Right lobe of liver (tissue), 6 donors: Measurements from ENCODE around the gene PDZRN4. TPM values are rescaled to one million over a fixed set of nuclear protein-coding genes. Genes with fewer than 3 reads are reported as not detected.

Experiments
- ATAC-seq, 4 donors: fragments of 200-7000 bp; cut with Tn5 transposase; one replicate each; pipeline ENCODE4 v1.9.1; 2020; ENCODE audit warnings: mild to moderate bottlenecking in 4 of 4, moderate library complexity in 4 of 4
- DNase-seq, 3 donors: peaks; one replicate each; pipeline ENCODE4 v3.0.0-alpha.2; 2020
- H3K27ac ChIP-seq, 3 donors: fragments of 200-600 bp; one replicate each; pipeline ENCODE4 v1.8.0; 2022
- H3K27me3 ChIP-seq, 2 donors: fragments of 200-600 bp; one replicate each; pipeline ENCODE4 v1.8.0; 2022
- H3K36me3 ChIP-seq, 4 donors: fragments of 200-600 bp; sonication (generic) in 1 of 4; one replicate each; pipeline versions ENCODE4 v1.5.1 to v1.8.0; 2017 to 2022; ENCODE audit warnings: control low read depth in 1 of 4
- H3K4me1 ChIP-seq, 4 donors: fragments of 200-600 bp; sonication (generic) in 1 of 4; one replicate each; pipeline versions ENCODE4 v1.5.1 to v1.8.0; 2017 to 2022; ENCODE audit warnings: control low read depth in 1 of 4
- H3K4me3 ChIP-seq, 3 donors: fragments of 200-600 bp; one replicate each; pipeline ENCODE4 v1.8.0; 2022
- H3K9me3 ChIP-seq, 4 donors: fragments of 200-600 bp; sonication (generic) in 1 of 4; one replicate each; pipeline versions ENCODE4 v1.5.1 to v1.8.0; 2017 to 2022; ENCODE audit warnings: control low read depth in 1 of 4
- POLR2A ChIP-seq: fragments of 450-650 bp; IDR thresholded peaks from one replicate; pipeline ENCODE4 v1.6.1; 2017; ENCODE audit warnings: antibody characterized with exemption, mild to moderate bottlenecking
- WGBS: methylation state at CpG from one replicate; pipeline ENCODE4 v1.1.6; 2018; ENCODE audit warnings: low coverage, low lambda C conversion rate; ENCODE audit not compliant: insufficient coverage; ENCODE audit errors: missing lambda C conversion rate; 5-methylcytosine and 5-hydroxymethylcytosine counted together
- intact Hi-C, 2 donors: fragments of 100-400 bp; cut with DNase I; formaldehyde crosslinking; loops; one replicate each; pipeline versions ENCODE4 v1.11.2 to v1.14.1; 2022
- total RNA-seq, 6 experiments: library from RNA; depleted of rRNA in 2 of 6; stranded (reverse); fragments of >200 nt in 2 of 6; fragmentation: NEBNext Ultra II Directional in 3 of 6; extraction: Animal tissue kit (Norgen Biotek cat#: 25700) in 3 of 6; gene quantifications; one replicate each; pipeline versions ENCODE4 v1.1.0 to v1.2.4, GENCODE V29; 2016 to 2023
- TF ChIP-seq, protein P1 (sequence below), 4 donors: fragments of 200-600 bp in 3 of 4; fragments of 450-650 bp in 1 of 4; IDR thresholded peaks; one replicate each; pipeline versions ENCODE4 v1.5.1 to v1.8.0; 2016 to 2022; ENCODE audit warnings: antibody characterized with exemption in 4 of 4, mild to moderate bottlenecking in 2 of 4
- donor health status: DM: no; HTN: yes; CAD: no.
- donor health status: DM: no; HTN: no; CAD: no.
- donor health status: DM: no; HTN: no; CAD: no.
- donor health status: DM: no; HTN: yes; CAD: no.
- donor health status: DM: no; HTN: yes; CAD: no.

The PDZRN4 gene
- total RNA-seq, 6 experiments from 2014 or later: 0.12 to 0.49 (median 0.42) TPM; not detected in 1

DNA sequence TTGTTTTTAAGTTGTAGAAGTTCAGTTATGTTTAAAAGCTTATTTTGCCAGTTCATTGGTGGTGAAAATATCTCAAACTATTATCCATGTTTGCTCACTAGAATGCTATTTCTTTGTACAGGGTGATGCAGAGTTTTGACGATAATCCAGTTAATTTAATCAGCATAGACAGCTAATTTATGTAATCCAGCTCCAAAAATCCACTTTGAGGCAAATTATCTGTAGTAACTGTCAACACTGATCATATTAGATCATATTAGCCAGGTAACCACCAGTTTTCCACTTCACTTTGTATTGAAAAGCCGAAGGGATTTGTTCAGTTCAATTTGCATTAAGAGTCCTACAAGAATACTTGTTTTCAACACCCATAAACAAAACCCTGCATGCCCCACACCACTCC lies 378.6 kb downstream of the PDZRN4 start:
- ATAC-seq (no peak), DNase-seq (no peak)
- intact Hi-C loops: no loop called here
- no peak overlapping the region for H3K27ac ChIP-seq
- no peaks in the 10 kb centered on the region for H3K4me1 ChIP-seq
- TF ChIP-seq, protein P1, sequence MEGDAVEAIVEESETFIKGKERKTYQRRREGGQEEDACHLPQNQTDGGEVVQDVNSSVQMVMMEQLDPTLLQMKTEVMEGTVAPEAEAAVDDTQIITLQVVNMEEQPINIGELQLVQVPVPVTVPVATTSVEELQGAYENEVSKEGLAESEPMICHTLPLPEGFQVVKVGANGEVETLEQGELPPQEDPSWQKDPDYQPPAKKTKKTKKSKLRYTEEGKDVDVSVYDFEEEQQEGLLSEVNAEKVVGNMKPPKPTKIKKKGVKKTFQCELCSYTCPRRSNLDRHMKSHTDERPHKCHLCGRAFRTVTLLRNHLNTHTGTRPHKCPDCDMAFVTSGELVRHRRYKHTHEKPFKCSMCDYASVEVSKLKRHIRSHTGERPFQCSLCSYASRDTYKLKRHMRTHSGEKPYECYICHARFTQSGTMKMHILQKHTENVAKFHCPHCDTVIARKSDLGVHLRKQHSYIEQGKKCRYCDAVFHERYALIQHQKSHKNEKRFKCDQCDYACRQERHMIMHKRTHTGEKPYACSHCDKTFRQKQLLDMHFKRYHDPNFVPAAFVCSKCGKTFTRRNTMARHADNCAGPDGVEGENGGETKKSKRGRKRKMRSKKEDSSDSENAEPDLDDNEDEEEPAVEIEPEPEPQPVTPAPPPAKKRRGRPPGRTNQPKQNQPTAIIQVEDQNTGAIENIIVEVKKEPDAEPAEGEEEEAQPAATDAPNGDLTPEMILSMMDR (IDR thresholded peaks at IDR 0.05): no peak
- no peak for TF ChIP-seq POLR2A
- H3K9me3 ChIP-seq: no peaks in the 10 kb centered on the region
- 66% methylated on average over 2 of the region's 2 CpGs for WGBS
- H3K4me3 ChIP-seq: no peak overlapping the region
- H3K27me3 ChIP-seq: no peaks in the 10 kb centered on the region
- no peaks in the 10 kb centered on the region for H3K36me3 ChIP-seq

DNA sequence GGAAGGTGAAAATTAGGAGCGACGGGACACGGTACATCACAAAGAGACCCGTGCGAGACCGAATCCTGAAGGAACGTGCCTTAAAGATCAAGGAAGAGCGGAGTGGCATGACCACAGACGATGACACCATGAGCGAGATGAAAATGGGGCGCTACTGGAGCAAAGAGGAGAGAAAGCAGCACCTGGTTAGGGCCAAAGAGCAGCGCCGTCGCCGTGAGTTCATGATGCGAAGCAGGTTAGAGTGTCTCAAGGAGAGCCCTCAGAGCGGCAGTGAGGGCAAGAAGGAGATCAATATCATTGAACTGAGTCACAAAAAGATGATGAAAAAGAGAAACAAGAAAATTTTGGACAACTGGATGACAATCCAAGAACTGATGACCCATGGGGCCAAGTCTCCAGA lies 385.3 kb downstream of the PDZRN4 start:
- Histone ChIP-seq H3K9me3 (no peaks in the 10 kb centered on the region), H3K27ac (no peak overlapping the region), H3K36me3 (no peaks in the 10 kb centered on the region), H3K4me1 (no peaks in the 10 kb centered on the region), H3K27me3 (no peaks in the 10 kb centered on the region), H3K4me3 (no peak overlapping the region)
- 81% methylated on average over 17 of the region's 17 CpGs for WGBS
- TF ChIP-seq, protein P1 (IDR thresholded peaks at IDR 0.05): no peak
- TF ChIP-seq POLR2A: no peak
- DNase-seq: no peak
- no peak for ATAC-seq
- intact Hi-C loops: no loop called here

DNA sequence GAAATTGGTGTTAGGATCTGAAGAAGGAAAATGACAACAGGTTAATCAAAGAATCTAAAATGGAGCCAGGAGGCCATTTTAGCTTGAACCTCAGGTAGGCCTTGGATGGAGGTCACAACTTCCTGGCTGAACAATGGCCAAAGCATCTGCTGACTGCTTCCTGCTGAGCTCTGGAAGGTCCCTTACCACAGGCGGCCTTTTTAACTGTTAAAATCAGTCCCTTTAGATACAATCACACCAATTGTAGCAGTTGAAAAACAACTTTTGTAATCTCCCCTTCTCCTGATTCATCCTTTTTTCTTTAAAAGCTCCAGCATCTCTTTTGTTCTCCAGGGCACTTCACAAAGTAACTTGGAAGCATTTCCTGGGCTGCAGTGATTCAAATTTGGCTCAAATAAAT lies 388.8 kb downstream of the PDZRN4 start:
- DNase-seq: no peak
- no peaks in the 10 kb centered on the region for H3K36me3 ChIP-seq
- intact Hi-C loops: no loop called here
- ATAC-seq: no peak
- TF ChIP-seq, protein P1 (IDR thresholded peaks at IDR 0.05): no peak
- no peak for TF ChIP-seq POLR2A
- no peaks in the 10 kb centered on the region for H3K27me3 ChIP-seq
- H3K9me3 ChIP-seq: no peaks in the 10 kb centered on the region
- no peak overlapping the region for H3K27ac ChIP-seq
- 67% methylated on average over 1 of the region's 1 CpG for WGBS
- H3K4me1 ChIP-seq: no peaks in the 10 kb centered on the region
- no peak overlapping the region for H3K4me3 ChIP-seq

DNA sequence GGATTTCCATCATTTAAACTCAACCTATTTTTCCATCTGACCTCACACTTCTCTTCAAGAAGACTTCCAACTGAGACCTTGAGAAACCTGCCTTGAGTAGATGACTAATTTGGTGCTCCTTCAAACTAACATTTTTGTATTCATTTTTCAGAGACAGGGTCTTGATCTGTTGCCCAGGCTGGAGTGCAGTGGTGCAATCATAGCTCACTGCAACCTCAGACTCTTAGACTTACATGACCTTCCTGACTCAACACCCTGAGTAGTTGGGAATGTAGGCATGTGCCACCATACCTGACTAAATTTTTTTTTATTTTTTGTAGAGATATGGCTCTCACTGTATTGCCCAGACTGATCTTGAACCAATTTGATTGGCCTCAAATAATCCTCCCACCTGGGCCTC lies 389.9 kb downstream of the PDZRN4 start:
- no peak overlapping the region for H3K27ac ChIP-seq
- H3K36me3 ChIP-seq: no peaks in the 10 kb centered on the region
- H3K9me3 ChIP-seq: no peaks in the 10 kb centered on the region
- TF ChIP-seq, protein P1 (IDR thresholded peaks at IDR 0.05): no peak
- TF ChIP-seq POLR2A: no peak
- no peak overlapping the region for H3K4me3 ChIP-seq
- H3K4me1 ChIP-seq: no peaks in the 10 kb centered on the region
- no peak for DNase-seq
- no peak for ATAC-seq
- intact Hi-C loops: no loop called here
- no peaks in the 10 kb centered on the region for H3K27me3 ChIP-seq

DNA sequence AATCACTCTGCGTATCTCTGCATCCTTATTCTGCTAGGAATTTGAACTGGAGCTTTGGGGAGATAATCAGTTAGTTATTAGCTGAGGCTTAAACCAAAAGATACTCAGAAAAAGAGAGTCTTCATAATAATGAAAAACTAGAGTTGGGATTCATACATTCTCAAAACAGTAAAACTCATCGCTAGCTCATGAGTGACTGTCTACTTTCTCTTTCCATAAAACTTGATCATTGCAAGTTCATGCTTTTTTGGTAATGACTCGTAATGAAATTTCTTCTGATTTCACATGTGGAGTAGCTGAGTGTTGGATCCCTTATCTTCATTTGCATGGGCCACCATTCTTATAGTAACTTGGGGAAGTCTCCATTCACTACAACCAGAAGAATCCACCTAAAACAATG lies 397.7 kb downstream of the PDZRN4 start:
- ATAC-seq: no peak
- Histone ChIP-seq H3K36me3 (no peaks in the 10 kb centered on the region), H3K9me3 (no peaks in the 10 kb centered on the region), H3K27me3 (no peaks in the 10 kb centered on the region), H3K4me1 (no peaks in the 10 kb centered on the region), H3K27ac (no peak overlapping the region), H3K4me3 (no peak overlapping the region)
- WGBS: 59% methylated on average over 3 of the region's 3 CpGs
- intact Hi-C loops: no loop called here
- DNase-seq: no peak
- TF ChIP-seq, protein P1 (IDR thresholded peaks at IDR 0.05): no peak
- no peak for TF ChIP-seq POLR2A
